Right renal cortex interstitium (tissue), 3 donors: ENCODE measurements around the gene CRMP1. TPM values are rescaled to one million over a fixed set of nuclear protein-coding genes. Genes with fewer than 3 reads are reported as not detected.
"Not testable (repeated sequence)": the region's sequence is repeated elsewhere in the genome, so short reads cannot be mapped to it uniquely, and the experiment has no call there.

Experiments
- DNase-seq, 3 donors: peaks; one replicate each; pipeline ENCODE4 v3.0.0-alpha.2; 2013; ENCODE audit warnings: low read depth in 3 of 3, low spot score in 2 of 3
- polyA plus RNA-seq, 3 donors: library from polyadenylated mRNA; unstranded; fragments of 120-200 nt; gene quantifications; one replicate each; pipeline ENCODE4 v1.2.1, GENCODE V29; 2013; ENCODE audit not compliant: insufficient read length in 3 of 3

CRMP1 gene
- polyA plus RNA-seq, 3 donors = 42.9 to 48.2 (median 44.6) TPM

GRCh38 chr4:5863461-5864113 lies 29.3 kb downstream of the CRMP1 start:
- no peak for DNase-seq

- DNase-seq = no peak
Observed at GRCh38 chr4:5858020-5858769, 34.7 kb downstream of the CRMP1 start.

DNA sequence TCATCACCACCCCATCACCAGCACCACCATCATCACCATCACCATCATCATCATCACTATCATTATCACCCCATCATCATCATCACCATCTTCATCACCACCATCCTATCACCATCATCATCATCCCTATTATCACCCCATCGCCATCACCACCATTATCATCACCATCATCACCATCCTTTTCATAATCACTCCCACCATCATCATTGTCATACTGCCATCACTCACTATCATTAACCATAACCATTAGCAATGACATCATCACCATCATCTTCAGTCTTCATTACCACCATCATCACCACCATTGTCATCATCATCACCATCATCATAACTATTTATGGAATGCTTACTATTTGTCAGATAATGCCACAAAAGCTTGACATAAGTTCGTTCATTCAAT lies 35.7 kb downstream of the CRMP1 start:
- DNase-seq = no peak

GRCh38 chr4:5856362-5856761 lies 36.5 kb downstream of the CRMP1 start:
- DNase-seq = not testable (repeated sequence)

GRCh38 chr4:5854929-5855328 lies 38.0 kb downstream of the CRMP1 start:
- no peak for DNase-seq

- no peak for DNase-seq
Observed at GRCh38 chr4:5852523-5853202, 40.2 kb downstream of the CRMP1 start.

DNA sequence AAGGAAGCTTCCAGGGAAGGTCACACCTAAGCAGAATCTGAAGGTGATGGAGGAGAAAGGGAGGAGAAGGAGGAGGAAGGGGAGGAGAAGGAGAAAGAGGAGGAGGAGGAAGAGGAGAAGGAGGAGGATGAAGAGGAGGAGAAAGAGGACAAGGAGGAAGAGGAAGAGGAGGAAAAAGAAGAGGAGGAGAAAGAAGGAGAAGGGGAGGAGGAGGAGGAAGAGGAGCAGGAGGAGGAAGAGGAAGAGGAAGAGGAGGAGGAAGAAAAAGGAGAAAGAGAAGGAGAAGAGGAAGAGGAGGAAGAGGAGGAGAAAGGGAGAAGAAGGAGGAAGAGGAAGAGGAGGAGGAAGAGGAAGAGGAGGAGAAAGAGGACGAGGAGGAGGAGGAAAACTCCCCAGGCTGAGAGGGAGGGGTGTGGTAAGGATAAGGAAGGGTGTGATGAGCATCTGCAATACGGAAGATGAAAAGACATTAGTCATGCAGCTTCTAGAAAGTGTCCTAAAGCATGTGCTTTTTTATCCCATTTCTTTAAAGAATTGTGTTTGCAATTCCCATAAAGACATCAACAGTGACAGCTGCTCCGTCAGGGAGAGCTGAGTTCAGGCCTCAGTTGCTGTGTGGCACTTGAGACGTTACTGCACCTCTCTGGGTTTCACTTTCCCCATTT lies 41.1 kb downstream of the CRMP1 start:
- DNase-seq = no peak

- DNase-seq = no peak
Observed at GRCh38 chr4:5845035-5845905, 47.6 kb downstream of the CRMP1 start.

DNA sequence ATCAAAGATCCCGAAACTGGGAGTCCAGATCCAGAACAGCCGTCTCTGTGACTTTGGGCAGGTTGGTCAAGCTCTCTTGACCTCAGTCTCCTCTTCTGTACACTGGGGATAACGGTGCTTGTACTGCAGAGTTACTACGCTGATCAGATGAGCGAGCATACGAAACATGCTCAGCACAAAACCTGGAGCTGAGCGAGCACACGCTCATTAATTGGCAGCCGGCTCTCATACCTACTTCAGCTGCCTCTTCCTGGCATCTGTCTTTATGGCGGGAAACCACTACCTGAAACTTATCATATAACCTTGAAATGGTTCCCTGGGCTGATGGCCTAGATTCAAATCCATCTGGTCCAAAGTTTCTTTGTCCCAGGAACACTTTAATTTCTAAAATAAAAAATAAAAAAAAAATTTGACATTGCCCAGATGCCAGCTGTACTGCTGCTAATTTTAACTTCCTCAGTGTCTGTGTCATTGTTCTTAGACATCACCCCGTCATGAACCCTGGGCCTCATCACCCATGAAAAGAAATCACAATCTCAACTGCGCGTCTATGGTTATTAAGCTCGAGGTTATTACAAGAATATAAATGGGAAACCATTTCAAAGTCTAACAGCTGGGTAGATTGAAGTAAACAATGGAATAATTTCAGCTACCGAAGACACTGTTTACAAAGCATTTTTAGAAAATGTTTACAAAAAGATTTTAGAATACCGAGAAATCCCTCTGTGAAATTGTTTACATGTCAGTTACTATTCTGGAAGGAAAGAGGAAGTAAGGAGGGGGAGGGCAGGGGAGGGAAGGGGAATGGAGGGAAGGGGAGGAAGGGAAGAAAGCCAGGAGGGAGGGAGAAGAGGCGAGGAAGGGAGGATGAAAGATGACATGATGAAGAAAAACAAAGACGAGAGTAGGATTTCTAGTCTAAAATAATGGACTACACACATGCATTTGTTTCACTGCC lies 49.0 kb downstream of the CRMP1 start:
- no peak for DNase-seq

DNA sequence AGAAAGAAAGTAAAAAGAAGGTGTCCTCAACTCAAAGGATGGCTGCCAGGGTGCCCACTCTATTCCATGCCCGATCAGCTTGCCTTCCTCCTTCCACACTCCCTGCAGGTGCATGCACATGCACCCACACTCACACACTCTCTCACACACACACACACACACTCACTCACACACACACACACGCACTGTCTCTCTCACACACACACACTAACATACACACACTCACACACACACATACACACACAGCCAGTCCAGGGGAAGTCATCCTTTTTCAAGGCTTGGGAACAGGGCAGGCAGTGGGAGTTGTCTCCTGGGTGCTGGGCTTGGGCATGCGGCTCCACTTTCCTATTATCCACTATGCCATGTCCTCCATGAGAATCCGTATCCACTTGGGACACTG lies 50.4 kb downstream of the CRMP1 start:
- DNase-seq = no peak

DNA sequence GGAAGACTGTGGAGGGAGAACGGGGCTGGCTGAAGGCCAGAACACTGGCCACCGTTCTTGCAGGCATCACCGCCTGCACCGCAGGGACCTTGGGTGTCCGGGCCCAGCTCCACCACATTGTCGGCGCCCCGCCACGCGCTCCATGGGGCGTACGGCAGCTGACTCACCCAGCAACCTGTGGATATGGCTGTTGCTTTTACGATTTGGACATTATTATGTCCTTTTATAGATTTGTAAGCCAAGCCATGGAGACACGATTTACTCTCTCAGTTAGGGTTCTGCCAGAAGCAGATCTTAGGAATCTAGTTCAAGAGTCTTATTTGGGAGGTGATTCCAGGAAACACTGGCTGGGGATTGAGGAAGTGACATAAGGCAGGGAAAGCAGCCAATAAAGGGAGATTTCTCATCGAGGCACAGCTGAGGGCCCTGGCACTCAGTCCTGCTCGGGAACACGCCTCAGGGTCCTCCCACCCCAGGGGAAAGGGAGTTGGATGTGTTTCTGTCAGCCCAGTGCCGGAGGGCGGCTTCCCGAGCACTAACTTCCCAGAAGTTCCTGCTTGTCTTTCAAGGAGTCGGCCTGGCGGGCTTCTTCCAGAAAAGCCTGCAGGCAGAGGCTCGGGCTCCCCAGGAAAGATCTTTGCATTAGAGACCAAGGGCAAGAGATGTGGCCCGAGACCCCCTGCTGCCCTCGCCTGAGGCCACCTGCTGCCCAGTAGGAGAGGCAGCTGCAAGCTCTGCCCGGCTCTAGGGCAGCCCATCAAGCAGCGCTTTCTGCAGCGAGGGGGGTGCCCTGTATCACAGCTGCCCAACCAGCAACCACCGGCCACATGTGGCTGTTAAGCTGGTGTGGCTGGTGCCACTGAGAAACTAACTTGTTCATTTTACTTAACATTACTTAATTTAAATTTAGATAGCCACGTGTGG lies 52.9 kb downstream of the CRMP1 start:
- no peak for DNase-seq

- no peak for DNase-seq
Observed at GRCh38 chr4:5839332-5839731, 53.6 kb downstream of the CRMP1 start.

DNA sequence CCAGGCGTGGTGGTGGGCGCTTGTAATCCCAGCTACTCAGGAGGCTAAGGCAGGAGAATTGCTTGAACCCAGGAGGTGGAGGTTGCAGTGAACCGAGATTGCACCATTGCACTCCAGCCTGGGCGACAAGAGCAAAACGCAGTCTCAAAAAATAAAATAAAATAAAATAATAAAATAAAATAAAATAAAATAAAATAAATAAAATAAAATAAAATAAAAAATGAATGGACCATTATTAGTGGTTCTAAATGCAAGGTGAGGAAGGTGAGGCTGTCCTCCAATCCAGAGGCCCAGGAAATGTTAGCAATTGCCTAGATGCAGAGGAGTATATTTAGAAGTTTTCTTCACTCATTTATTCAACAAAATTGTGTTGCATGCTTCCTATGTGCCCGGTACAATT lies 55.4 kb downstream of the CRMP1 start:
- DNase-seq = not testable (repeated sequence)

GRCh38 chr4:5836943-5837342 lies 55.9 kb downstream of the CRMP1 start:
- no peak for DNase-seq

- no peak for DNase-seq
Observed at GRCh38 chr4:5828005-5828391, 64.9 kb downstream of the CRMP1 start.

DNA sequence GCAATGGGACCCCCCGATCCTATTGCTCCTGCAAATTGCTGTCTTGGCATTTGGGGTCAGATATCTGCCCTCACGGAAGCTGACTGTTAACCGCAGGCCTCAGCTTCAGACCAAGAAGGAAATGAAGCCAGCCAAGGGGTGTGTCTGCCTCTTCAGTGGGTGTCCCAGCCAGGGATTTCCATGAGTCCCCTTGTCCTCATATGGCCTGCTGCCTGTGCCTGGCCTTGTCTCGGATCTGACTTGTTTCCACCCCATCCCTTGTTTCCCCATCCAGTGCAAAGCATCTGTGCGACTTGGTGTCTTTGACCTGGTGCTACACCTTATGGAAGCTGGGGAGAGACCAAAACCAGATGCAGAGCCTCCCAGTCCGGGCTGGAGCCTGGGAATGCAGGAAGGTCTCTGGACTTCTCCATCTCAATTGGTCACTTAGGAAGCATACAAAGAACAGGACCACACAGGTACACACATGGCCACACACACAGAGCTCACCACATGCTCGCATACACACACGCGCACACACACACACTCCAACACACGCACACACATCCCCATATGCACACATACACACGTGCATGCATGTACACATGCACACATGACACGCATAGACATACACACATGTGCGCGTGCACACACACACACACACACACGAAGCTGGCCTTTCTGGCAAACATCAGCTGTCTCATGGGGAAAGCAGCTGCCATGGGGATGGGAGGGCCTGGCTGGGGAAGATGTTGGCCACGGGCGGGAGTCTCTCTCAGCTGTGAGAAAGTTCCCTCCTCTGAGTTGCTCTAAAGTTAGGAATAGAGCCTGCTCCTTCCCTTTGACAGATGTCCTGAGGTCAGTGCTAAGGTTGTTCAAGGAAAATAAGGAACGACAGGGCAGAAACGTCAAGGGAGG lies 65.5 kb downstream of the CRMP1 start:
- no peak for DNase-seq

- no peak for DNase-seq
Observed at GRCh38 chr4:5826437-5827107, 66.3 kb downstream of the CRMP1 start.
